ENCODE results near the gene SERBP1.

Gene SERBP1

DNA sequence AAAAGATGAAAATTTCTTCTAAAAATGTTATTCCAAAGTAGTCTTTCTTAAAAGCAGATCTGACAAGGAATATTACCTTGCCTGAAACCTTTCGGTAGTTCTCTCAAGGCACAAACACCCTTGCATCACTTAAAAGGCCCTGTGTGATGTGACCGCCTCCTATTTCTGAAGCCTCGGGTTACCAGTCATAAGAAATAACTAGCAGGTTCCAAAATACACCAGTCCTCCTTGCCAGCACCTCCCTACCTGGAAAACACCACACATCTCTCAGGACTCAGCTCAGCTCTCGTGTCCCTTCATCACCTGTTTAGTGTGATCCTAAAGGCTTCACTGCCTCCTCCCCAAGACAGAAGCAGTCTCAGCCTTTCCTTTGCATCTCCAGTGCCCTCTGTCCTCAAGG is 35.7 kb downstream of the SERBP1 start:
- H3K9me3 ChIP-seq (ENCODE audit: control insufficient read depth, insufficient read depth, low read length): no peaks in the 10 kb centered on the region
- H3K36me3 ChIP-seq (ENCODE audit: control insufficient read depth, low read length): no peaks in the 10 kb centered on the region
- H3K79me2 ChIP-seq (ENCODE audit: control insufficient read depth, low read length): no peaks in the 10 kb centered on the region
- TF ChIP-seq, protein P1, sequence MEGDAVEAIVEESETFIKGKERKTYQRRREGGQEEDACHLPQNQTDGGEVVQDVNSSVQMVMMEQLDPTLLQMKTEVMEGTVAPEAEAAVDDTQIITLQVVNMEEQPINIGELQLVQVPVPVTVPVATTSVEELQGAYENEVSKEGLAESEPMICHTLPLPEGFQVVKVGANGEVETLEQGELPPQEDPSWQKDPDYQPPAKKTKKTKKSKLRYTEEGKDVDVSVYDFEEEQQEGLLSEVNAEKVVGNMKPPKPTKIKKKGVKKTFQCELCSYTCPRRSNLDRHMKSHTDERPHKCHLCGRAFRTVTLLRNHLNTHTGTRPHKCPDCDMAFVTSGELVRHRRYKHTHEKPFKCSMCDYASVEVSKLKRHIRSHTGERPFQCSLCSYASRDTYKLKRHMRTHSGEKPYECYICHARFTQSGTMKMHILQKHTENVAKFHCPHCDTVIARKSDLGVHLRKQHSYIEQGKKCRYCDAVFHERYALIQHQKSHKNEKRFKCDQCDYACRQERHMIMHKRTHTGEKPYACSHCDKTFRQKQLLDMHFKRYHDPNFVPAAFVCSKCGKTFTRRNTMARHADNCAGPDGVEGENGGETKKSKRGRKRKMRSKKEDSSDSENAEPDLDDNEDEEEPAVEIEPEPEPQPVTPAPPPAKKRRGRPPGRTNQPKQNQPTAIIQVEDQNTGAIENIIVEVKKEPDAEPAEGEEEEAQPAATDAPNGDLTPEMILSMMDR (IDR thresholded peaks at IDR 0.05; ENCODE audit: low read depth, low read length, poor library complexity, severe bottlenecking): no peak
- TF ChIP-seq EZH2phosphoT487 (IDR thresholded peaks at IDR 0.05; ENCODE audit: borderline replicate concordance, low read length): no peak
- no peaks in the 10 kb centered on the region for H3K9me2 ChIP-seq (replicated peaks; ENCODE audit: control insufficient read depth, low read length)
- no peaks in the 10 kb centered on the region for H3K27me3 ChIP-seq (ENCODE audit: control insufficient read depth, low read length)
- no peak overlapping the region for H3K4me2 ChIP-seq (ENCODE audit: low read length)
- no peaks in the 10 kb centered on the region for H4K20me1 ChIP-seq (ENCODE audit: control insufficient read depth, insufficient read depth, low read depth, low read length)
- no peak overlapping the region for H3K4me3 ChIP-seq (ENCODE audit: low read length)
- H3K4me1 ChIP-seq (ENCODE audit: control insufficient read depth, low read length): no peaks in the 10 kb centered on the region
- no peak overlapping the region for H3K27ac ChIP-seq (ENCODE audit: low read depth, low read length)
- H3F3A ChIP-seq (ENCODE audit: control insufficient read depth, insufficient read depth): no peaks in the 10 kb centered on the region

DNA sequence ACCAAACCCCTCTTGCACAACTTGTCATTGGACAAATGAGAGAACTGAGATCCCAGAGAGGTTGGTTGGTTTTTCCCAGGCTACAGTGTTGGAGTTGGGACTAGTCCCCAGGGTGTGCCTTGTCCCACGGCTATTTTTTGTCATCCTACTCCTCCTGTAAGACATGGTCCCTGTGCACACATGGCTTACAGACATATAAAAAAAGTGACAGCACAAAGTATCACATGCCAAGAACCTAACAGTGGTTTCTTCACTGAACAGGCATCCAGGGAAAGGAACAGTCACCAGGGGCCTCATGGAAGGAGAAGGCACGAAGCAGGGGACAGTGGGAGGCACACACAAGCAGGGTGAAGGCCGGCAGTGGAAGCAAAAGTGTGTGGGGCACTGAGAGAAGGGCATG is 36.5 kb downstream of the SERBP1 start:
- Histone ChIP-seq H3K4me2 (ENCODE audit: low read length) (no peak overlapping the region), H3K4me3 (ENCODE audit: low read length) (no peak overlapping the region), H3K9me2 (replicated peaks; ENCODE audit: control insufficient read depth, low read length) (no peaks in the 10 kb centered on the region), H3K27ac (ENCODE audit: low read depth, low read length) (no peak overlapping the region), H3K27me3 (ENCODE audit: control insufficient read depth, low read length) (no peaks in the 10 kb centered on the region), H4K20me1 (ENCODE audit: control insufficient read depth, insufficient read depth, low read depth, low read length) (no peaks in the 10 kb centered on the region), H3F3A (ENCODE audit: control insufficient read depth, insufficient read depth) (no peaks in the 10 kb centered on the region), H3K9me3 (ENCODE audit: control insufficient read depth, insufficient read depth, low read length) (no peaks in the 10 kb centered on the region), H3K36me3 (ENCODE audit: control insufficient read depth, low read length) (no peaks in the 10 kb centered on the region), H3K4me1 (ENCODE audit: control insufficient read depth, low read length) (no peaks in the 10 kb centered on the region), H3K79me2 (ENCODE audit: control insufficient read depth, low read length) (no peaks in the 10 kb centered on the region)
- TF ChIP-seq, protein P1 (IDR thresholded peaks at IDR 0.05; ENCODE audit: low read depth, low read length, poor library complexity, severe bottlenecking): no peak
- no peak for TF ChIP-seq EZH2phosphoT487 (IDR thresholded peaks at IDR 0.05; ENCODE audit: borderline replicate concordance, low read length)

DNA sequence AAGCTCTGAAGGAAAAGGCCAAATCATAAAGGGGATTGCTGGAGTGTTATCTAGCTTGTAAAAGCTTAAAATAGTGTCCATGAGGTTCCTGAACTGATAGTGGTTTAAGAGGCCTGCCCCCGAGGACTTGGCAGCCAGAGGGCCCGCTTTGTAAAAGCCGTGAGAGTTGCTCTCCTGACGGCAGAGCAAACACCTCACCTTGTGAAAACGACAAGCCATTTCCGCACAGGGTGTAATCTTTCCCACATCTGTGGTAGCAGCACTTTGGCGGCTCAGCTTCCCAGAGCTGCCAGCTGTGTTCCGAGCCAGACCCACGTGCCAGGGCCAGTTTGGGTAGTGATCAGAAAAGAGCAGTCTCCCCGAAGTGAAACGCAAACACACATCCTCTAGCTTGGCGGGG is 37.0 kb downstream of the SERBP1 start:
- no peaks in the 10 kb centered on the region for H3K79me2 ChIP-seq (ENCODE audit: control insufficient read depth, low read length)
- no peaks in the 10 kb centered on the region for H3K36me3 ChIP-seq (ENCODE audit: control insufficient read depth, low read length)
- H3K27ac ChIP-seq (ENCODE audit: low read depth, low read length): no peak overlapping the region
- no peaks in the 10 kb centered on the region for H3F3A ChIP-seq (ENCODE audit: control insufficient read depth, insufficient read depth)
- TF ChIP-seq, protein P1 (IDR thresholded peaks at IDR 0.05; ENCODE audit: low read depth, low read length, poor library complexity, severe bottlenecking): no peak
- no peak for TF ChIP-seq EZH2phosphoT487 (IDR thresholded peaks at IDR 0.05; ENCODE audit: borderline replicate concordance, low read length)
- H3K4me1 ChIP-seq (ENCODE audit: control insufficient read depth, low read length): no peaks in the 10 kb centered on the region
- no peaks in the 10 kb centered on the region for H3K27me3 ChIP-seq (ENCODE audit: control insufficient read depth, low read length)
- no peak overlapping the region for H3K4me2 ChIP-seq (ENCODE audit: low read length)
- H3K9me3 ChIP-seq (ENCODE audit: control insufficient read depth, insufficient read depth, low read length): no peaks in the 10 kb centered on the region
- H4K20me1 ChIP-seq (ENCODE audit: control insufficient read depth, insufficient read depth, low read depth, low read length): no peaks in the 10 kb centered on the region
- H3K9me2 ChIP-seq (replicated peaks; ENCODE audit: control insufficient read depth, low read length): no peaks in the 10 kb centered on the region
- H3K4me3 ChIP-seq (ENCODE audit: low read length): no peak overlapping the region
